Measurements from ENCODE around the gene SLC35A3. TPM values are rescaled to one million over a fixed set of nuclear protein-coding genes. Genes with fewer than 3 reads are reported as not detected.

Gene SLC35A3
- polyA plus RNA-seq, 1 donor (not counting 4 experiments of a cell fraction or from before 2014, with no cell fraction given) = 25.9 TPM

DNA sequence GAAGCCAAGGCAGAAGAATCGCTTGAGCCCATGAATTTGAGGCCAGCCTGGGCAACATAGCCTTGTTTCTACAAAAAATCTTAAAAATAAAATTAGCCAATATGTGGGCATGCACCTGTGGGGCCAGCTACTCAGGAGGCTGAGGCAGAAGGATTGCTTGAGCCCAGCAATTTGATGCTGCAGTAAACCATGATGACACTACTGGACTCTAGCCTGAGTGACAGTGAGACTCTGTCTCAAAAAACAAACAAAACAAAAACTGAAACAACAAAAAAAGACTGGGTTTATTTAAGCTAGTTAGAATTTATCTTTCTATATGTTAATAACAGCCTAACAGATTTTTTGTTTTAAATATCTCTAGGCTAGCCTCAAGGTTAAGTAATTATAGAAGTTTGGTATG, 57.4 kb downstream of the SLC35A3 start:
- FAIRE-seq = no peak
- no peak for TF ChIP-seq CTCF (optimal IDR thresholded peaks at IDR 0.05 in 1 of 3, IDR thresholded peaks at IDR 0.05 in 1 of 3, conservative IDR thresholded peaks at IDR 0.05 in 1 of 3; ENCODE audit: extremely low read depth in 1 of 3, insufficient read depth in 2 of 3, low read length in 3 of 3)
- TF ChIP-seq EZH2 (IDR thresholded peaks at IDR 0.05; ENCODE audit: low read length) = no peak
- H3K27me3 ChIP-seq (ENCODE audit: control insufficient read depth, extremely low read depth, insufficient read depth, low read length) = no peaks in the 10 kb centered on the region

DNA sequence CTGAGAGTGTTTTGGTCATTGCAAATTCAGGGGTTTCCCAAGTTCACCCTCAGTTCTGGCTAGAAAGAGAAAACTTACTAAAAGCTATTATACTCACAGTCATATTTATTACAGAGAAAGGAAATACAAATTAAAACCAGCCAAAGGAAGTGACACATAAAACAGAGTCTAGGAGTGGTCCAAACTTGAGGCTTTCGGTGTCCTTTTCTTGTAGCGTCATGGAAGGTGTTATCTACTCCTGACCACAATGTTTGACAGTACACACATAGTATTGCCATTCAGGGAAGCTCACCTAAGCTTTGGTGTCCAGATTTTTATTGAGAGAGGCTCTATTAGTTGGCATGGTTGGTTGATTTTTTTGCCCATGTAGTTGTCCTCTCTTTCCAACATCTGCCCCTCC, 59.0 kb downstream of the SLC35A3 start:
- Histone ChIP-seq H3K4me2 (ENCODE audit: control insufficient read depth, extremely low read depth, insufficient read depth, low read depth, low read length) (no peak overlapping the region), H3K27ac (ENCODE audit: control insufficient read depth, insufficient read depth, low read length) (no peak overlapping the region), H2AFZ (ENCODE audit: control insufficient read depth, low read length) (no peak overlapping the region), H3K27me3 (ENCODE audit: control insufficient read depth, extremely low read depth, insufficient read depth, low read length) (no peaks in the 10 kb centered on the region), H3K9ac (ENCODE audit: control insufficient read depth, extremely low read depth, insufficient read depth, low read length) (no peak overlapping the region), H3K9me3 (ENCODE audit: control insufficient read depth, low read depth, low read length) (no peaks in the 10 kb centered on the region), H3K36me3 (ENCODE audit: control insufficient read depth in 2 of 2, extremely low read depth in 1 of 2, insufficient read depth in 2 of 2, low read length in 2 of 2) (no peaks in the 10 kb centered on the region), H4K20me1 (ENCODE audit: control insufficient read depth, extremely low read depth, insufficient read depth, low read length) (no peaks in the 10 kb centered on the region), H3K4me3 (ENCODE audit: control insufficient read depth in 2 of 3, extremely low read depth in 1 of 3, insufficient read depth in 2 of 3, low read depth in 1 of 3, low read length in 3 of 3) (no peak overlapping the region), H3K4me1 (ENCODE audit: control insufficient read depth, extremely low read depth, insufficient read depth, low read length) (no peaks in the 10 kb centered on the region), H3K9me1 (ENCODE audit: control insufficient read depth, extremely low read depth, insufficient read depth, low read length) (no peaks in the 10 kb centered on the region), H3K79me2 (ENCODE audit: control insufficient read depth, insufficient read depth, low read length) (no peaks in the 10 kb centered on the region)
- FAIRE-seq (no peak), DNase-seq (ENCODE audit: low read depth, low spot score) (no peak)
- TF ChIP-seq CTCF (optimal IDR thresholded peaks at IDR 0.05 in 1 of 3, IDR thresholded peaks at IDR 0.05 in 1 of 3, conservative IDR thresholded peaks at IDR 0.05 in 1 of 3; ENCODE audit: extremely low read depth in 1 of 3, insufficient read depth in 2 of 3, low read length in 3 of 3) (no peak), EZH2 (IDR thresholded peaks at IDR 0.05; ENCODE audit: low read length) (no peak)
- dilution Hi-C loops (cut with MboI; ENCODE audit: extremely low pct_ligation_motif_present, low sequenced_read_pairs) = no loop called here

More for the DNA sequence above, 57.4 kb downstream of the SLC35A3 start:
- dilution Hi-C loops (cut with MboI; ENCODE audit: extremely low pct_ligation_motif_present, low sequenced_read_pairs) = no loop called here
- no peaks in the 10 kb centered on the region for H4K20me1 ChIP-seq (ENCODE audit: control insufficient read depth, extremely low read depth, insufficient read depth, low read length)
- H3K4me1 ChIP-seq (ENCODE audit: control insufficient read depth, extremely low read depth, insufficient read depth, low read length) = no peaks in the 10 kb centered on the region
- no peak overlapping the region for H3K27ac ChIP-seq (ENCODE audit: control insufficient read depth, insufficient read depth, low read length)
- no peaks in the 10 kb centered on the region for H3K9me3 ChIP-seq (ENCODE audit: control insufficient read depth, low read depth, low read length)
- DNase-seq (ENCODE audit: low read depth, low spot score) = no peak
- no peak overlapping the region for H2AFZ ChIP-seq (ENCODE audit: control insufficient read depth, low read length)
- no peak overlapping the region for H3K9ac ChIP-seq (ENCODE audit: control insufficient read depth, extremely low read depth, insufficient read depth, low read length)
- no peak overlapping the region for H3K4me3 ChIP-seq (ENCODE audit: control insufficient read depth in 2 of 3, extremely low read depth in 1 of 3, insufficient read depth in 2 of 3, low read depth in 1 of 3, low read length in 3 of 3)
- H3K79me2 ChIP-seq (ENCODE audit: control insufficient read depth, insufficient read depth, low read length) = no peaks in the 10 kb centered on the region
- H3K4me2 ChIP-seq (ENCODE audit: control insufficient read depth, extremely low read depth, insufficient read depth, low read depth, low read length) = no peak overlapping the region
- H3K36me3 ChIP-seq (ENCODE audit: control insufficient read depth in 2 of 2, extremely low read depth in 1 of 2, insufficient read depth in 2 of 2, low read length in 2 of 2) = no peaks in the 10 kb centered on the region
- H3K9me1 ChIP-seq (ENCODE audit: control insufficient read depth, extremely low read depth, insufficient read depth, low read length) = no peaks in the 10 kb centered on the region

All from keratinocyte (primary cell).